GM12865 (cell line): ENCODE data around the gene C1QTNF12.
A peak's percentile ranks its signal among the peaks of the same experiment; 100 is the strongest.

Experiments
- DNase-seq: peaks from one replicate; pipeline ENCODE4 v3.0.0; 2010; ENCODE audit warnings: low read depth
- H3K4me3 ChIP-seq: 2 replicates; pipeline ENCODE4 v1.5.1; 2011; ENCODE audit warnings: mild to moderate bottlenecking, low read depth, low read length, control low read depth
- CTCF ChIP-seq: IDR thresholded peaks from 2 replicates; pipeline ENCODE4 v1.5.1; 2011; ENCODE audit warnings: low read length, control low read depth, low read depth, inconsistent platforms; ENCODE audit not compliant: insufficient read depth; ENCODE audit errors: missing control alignments

The C1QTNF12 gene

DNA sequence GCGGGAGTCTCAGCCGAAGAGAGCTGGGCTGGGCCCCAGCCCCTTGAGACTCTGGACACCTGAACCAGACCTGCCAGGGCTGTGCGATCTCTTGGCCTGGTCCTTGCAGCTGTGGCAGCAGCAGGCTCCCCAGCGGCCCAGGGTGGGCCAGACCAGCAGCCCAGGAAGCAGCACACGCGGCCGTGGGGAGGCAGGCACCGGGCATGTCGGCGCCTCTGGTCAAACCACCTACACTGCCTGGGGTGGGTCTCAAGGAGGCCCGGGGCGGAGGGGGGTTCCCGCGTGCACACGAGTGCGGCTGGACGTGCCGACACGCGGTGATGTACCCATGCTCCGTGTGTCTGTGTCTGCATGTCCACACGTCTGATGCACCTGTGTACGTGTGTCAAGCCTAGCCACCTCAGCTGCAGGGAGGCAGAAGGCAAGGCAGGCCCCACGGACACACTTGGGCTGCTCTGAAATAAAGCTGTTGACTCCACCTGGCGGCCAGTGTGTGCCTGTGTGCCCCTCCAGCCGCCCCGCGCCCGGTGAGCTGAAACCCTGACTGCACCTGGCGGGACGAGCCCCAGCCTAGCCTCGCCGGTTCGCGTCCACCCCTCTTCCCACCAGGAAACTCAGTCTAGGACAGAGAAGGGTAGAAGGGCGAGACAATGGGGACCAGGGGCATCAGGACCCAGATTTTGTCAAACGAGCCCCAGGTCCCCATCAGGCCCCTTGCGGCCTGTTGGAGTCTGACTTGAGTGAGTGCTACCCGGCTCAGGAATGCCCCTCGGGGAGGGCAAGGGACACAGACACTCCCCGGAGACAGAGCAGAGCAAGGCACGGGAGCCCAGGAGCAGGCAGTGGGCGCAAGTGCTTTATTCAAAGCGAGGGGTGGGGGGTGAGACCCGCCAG lies 45.3 kb upstream of the C1QTNF12 start:
- TF ChIP-seq CTCF, result peak; percentile 76
- no peak overlapping the region for H3K4me3 ChIP-seq
- peak; percentile 84 for DNase-seq

GRCh38 chr1:1291023-1291528 lies 44.6 kb upstream of the C1QTNF12 start:
- no peak for TF ChIP-seq CTCF
- no peak for DNase-seq
- no peak overlapping the region for H3K4me3 ChIP-seq

GRCh38 chr1:1290238-1290731 lies 43.8 kb upstream of the C1QTNF12 start:
- DNase-seq, result no peak
- peak; percentile 25 for TF ChIP-seq CTCF
- H3K4me3 ChIP-seq, result no peak overlapping the region

DNA sequence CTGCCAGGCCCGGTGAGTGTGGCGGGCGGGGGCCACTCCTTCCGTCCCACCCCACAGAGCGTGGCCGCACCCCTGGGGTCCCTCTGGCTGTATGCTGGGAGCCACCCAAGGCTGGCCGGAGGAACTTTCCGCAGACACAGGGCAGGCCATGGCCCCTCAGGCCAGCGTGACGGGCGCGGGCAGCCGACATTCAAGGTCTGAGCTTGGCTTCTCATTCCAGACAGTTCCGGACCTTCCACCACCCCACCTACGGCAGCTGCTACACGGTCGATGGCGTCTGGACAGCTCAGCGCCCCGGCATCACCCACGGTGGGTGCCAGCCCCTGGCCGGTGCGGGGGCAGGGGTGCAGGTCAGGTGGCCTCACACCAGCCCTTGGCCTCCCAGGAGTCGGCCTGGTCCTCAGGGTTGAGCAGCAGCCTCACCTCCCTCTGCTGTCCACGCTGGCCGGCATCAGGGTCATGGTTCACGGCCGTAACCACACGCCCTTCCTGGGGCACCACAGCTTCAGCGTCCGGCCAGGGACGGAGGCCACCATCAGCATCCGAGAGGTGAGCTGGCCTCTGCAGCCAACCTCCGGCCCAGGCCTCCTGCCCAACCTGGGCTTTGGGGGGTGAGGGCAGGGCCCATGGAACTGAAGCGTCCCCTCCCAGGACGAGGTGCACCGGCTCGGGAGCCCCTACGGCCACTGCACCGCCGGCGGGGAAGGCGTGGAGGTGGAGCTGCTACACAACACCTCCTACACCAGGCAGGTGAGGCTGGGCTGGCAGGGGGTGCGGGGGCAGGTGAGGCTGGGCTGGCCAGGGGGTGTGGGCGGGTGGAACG lies 41.0 kb upstream of the C1QTNF12 start:
- no peak for TF ChIP-seq CTCF
- H3K4me3 ChIP-seq, result no peak overlapping the region

GRCh38 chr1:1286313-1287261 lies 40.1 kb upstream of the C1QTNF12 start:
- DNase-seq, result no peak

More for the DNA sequence above, 41.0 kb upstream of the C1QTNF12 start:
- DNase-seq, result no peak

More at GRCh38 chr1:1286313-1287261, 40.1 kb upstream of the C1QTNF12 start:
- no peak for TF ChIP-seq CTCF
- H3K4me3 ChIP-seq, result no peak overlapping the region
